Gastroesophageal sphincter (tissue), 4 donors: ENCODE data around the gene ACAT2. TPM values are rescaled to one million over a fixed set of nuclear protein-coding genes. Genes with fewer than 3 reads are reported as not detected.

Source experiments
- ATAC-seq: fragments of 150-250 bp; one replicate; pipeline ENCODE4 v1.9.1; 2016; ENCODE audit warnings: mild to moderate bottlenecking, moderate library complexity
- H3K27ac ChIP-seq, 4 donors: fragments of 200-600 bp; sonication (generic) in 3 of 4; 1 replicate in 3 of 4; 2 replicates in 1 of 4; pipeline ENCODE4 v1.5.1; 2016 to 2019
- H3K27me3 ChIP-seq: fragments of 200-600 bp; sonication (generic); one replicate; pipeline ENCODE4 v1.5.1; 2019
- H3K36me3 ChIP-seq, 2 donors: fragments of 200-600 bp; sonication (generic); one replicate each; pipeline ENCODE4 v1.5.1; 2019; ENCODE audit warnings: control low read depth in 1 of 2
- H3K4me1 ChIP-seq, 3 donors: fragments of 200-600 bp; sonication (generic); 1 replicate in 2 of 3; 2 replicates in 1 of 3; pipeline ENCODE4 v1.5.1; 2016 to 2019; ENCODE audit warnings: control low read depth in 2 of 3
- H3K4me3 ChIP-seq, 2 donors: fragments of 200-600 bp; sonication (generic); one replicate each; pipeline ENCODE4 v1.5.1; 2019; ENCODE audit warnings: mild to moderate bottlenecking in 1 of 2, moderate library complexity in 1 of 2
- H3K9me3 ChIP-seq, 3 donors: fragments of 200-600 bp; sonication (generic); one replicate each; pipeline ENCODE4 v1.5.1; 2017 to 2019; ENCODE audit warnings: control low read depth in 2 of 3
- EP300 ChIP-seq: sonication (generic); formaldehyde crosslinking; IDR thresholded peaks from one replicate; pipeline ENCODE4 v1.6.1; 2017; ENCODE audit warnings: antibody characterized with exemption, mild to moderate bottlenecking
- POLR2A ChIP-seq, 2 donors: fragments of 450-650 bp; IDR thresholded peaks; one replicate each; pipeline ENCODE4 v1.6.1; 2017; ENCODE audit warnings: antibody characterized with exemption in 2 of 2, mild to moderate bottlenecking in 2 of 2, moderate library complexity in 1 of 2
- POLR2AphosphoS5 ChIP-seq: sonication (generic); formaldehyde crosslinking; IDR thresholded peaks from one replicate; pipeline ENCODE4 v1.6.1; 2017; ENCODE audit warnings: antibody characterized with exemption
- WGBS, 2 donors: methylation state at CpG; one replicate each; pipeline ENCODE4 v1.1.5; 2018; ENCODE audit warnings: low coverage in 1 of 2; 5-methylcytosine and 5-hydroxymethylcytosine counted together
- total RNA-seq, 4 donors: library from RNA; depleted of rRNA; stranded (reverse); fragments of >200 nt; gene quantifications; one replicate each; pipeline ENCODE4 v1.1.0, GENCODE V29; 2016
- TF ChIP-seq, protein P1 (sequence below), 4 experiments: fragments of 200-600 bp in 2 of 4; fragments of 450-650 bp in 2 of 4; sonication (generic) in 1 of 4; IDR thresholded peaks; one replicate each; pipeline ENCODE4 v1.5.1; 2017 to 2019; ENCODE audit warnings: antibody characterized with exemption in 4 of 4, mild to moderate bottlenecking in 2 of 4, moderate library complexity in 2 of 4

Gene ACAT2
- total RNA-seq, 4 donors from 2014 or later, result 3.1 to 11.7 (median 9.1) TPM

DNA sequence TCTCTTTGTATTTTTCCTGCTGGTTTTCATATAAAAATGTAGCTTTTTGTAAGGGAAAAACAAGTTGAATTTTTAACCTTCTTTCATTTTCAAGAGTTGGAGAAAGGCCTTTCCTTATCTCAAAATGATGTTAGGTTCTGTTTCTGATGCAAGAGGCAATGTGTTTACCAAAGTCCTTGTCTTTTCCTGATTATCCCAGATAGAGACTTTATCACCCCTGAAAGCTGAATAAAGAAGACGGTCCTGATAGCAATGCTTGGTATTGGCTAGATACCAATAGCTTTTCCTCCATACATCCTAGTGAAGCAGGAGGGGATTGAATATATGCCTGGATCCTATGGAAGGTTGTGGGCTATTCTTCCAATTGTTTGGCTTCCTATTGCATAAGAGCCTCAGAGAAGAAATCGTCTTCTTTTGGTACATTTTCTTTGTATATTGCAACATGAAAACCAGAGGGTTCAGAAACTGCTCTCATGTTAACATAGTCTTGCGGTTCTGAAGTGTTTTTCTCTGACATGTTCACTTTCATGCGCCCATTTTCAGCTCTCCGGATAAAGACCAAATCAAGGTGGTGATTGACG, 43.7 kb downstream of the ACAT2 start:
- Histone ChIP-seq H3K27me3 (no peaks in the 10 kb centered on the region), H3K27ac (no peak overlapping the region), H3K4me3 (no peak overlapping the region), H3K36me3 (peaks cover 0 to 4% of the 10 kb centered on the region in 2 donors), H3K4me1 (no peaks in the 10 kb centered on the region), H3K9me3 (no peaks in the 10 kb centered on the region)
- no peak for ATAC-seq
- WGBS, 2 donors, result 90 to 93% methylated on average over 3 to 5 of the region's 6 CpGs
- TF ChIP-seq EP300 (no peak), POLR2AphosphoS5 (no peak), POLR2A (IDR thresholded peaks at IDR 0.05) (no peak)
- TF ChIP-seq, protein P1, sequence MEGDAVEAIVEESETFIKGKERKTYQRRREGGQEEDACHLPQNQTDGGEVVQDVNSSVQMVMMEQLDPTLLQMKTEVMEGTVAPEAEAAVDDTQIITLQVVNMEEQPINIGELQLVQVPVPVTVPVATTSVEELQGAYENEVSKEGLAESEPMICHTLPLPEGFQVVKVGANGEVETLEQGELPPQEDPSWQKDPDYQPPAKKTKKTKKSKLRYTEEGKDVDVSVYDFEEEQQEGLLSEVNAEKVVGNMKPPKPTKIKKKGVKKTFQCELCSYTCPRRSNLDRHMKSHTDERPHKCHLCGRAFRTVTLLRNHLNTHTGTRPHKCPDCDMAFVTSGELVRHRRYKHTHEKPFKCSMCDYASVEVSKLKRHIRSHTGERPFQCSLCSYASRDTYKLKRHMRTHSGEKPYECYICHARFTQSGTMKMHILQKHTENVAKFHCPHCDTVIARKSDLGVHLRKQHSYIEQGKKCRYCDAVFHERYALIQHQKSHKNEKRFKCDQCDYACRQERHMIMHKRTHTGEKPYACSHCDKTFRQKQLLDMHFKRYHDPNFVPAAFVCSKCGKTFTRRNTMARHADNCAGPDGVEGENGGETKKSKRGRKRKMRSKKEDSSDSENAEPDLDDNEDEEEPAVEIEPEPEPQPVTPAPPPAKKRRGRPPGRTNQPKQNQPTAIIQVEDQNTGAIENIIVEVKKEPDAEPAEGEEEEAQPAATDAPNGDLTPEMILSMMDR (IDR thresholded peaks at IDR 0.05), result no peak

DNA sequence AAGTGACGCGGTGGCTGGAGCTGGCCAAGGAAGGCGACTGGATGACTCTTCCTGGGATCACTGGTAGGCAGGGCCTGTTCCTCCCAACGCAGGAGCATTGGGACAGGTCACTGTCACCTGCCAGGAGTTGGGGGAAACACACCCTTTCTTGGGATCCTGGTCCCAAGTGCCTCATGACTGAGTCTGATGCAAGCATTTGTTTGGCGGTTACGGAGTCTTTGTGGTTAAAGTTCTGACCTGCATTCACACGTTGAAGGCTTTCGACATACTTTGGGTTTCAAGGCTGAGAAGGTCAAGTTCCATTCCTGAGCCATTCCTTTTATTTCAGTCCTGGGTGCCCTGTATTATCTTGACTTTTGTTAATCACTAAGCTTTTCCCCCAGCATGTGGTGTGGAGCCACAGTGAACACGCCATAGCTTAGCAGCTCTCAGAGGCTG, 44.2 kb downstream of the ACAT2 start:
- H3K4me1 ChIP-seq, result no peaks in the 10 kb centered on the region
- no peak overlapping the region for H3K27ac ChIP-seq
- H3K4me3 ChIP-seq, result no peak overlapping the region
- H3K36me3 ChIP-seq, result peaks cover 0 to 3% of the 10 kb centered on the region in 2 donors
- TF ChIP-seq, protein P1 (IDR thresholded peaks at IDR 0.05), result no peak
- TF ChIP-seq POLR2AphosphoS5 (no peak), POLR2A (IDR thresholded peaks at IDR 0.05) (no peak), EP300 (no peak)
- H3K27me3 ChIP-seq, result no peaks in the 10 kb centered on the region
- ATAC-seq, result no peak
- no peaks in the 10 kb centered on the region for H3K9me3 ChIP-seq
- 77 to 85% methylated on average over 4 to 8 of the region's 9 CpGs for WGBS, 2 donors

DNA sequence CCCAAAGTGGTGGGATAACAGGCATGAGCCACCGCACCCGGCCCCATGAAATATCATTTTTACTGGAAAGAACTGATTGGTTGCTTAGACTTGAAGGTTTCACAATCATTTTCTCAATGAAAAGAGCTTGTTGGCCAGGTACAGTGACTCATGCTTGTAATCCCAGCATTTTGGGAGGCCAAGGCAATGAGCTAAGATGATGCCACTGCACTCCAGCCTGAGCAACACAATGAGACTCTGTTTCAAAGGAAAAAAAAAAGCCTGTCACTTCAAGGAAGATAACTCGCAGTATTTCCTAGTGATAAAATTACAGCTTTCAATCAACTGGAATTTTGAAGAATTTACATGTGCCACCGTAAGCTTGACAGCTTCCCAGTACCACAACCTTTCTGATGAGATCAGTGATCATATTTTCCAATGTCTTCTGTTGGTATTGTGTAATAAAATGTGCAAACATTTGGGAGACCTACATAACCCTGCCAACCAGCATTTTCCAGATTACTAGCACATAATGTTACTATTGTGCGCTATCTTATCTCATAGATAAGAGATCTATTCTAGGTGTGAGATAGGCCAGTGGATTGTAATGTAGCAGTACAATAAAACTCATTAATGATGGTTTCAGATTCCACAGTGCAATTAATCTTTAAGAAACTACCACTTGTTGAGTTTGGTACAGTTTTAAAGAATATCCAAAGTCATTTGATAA, 45.5 kb downstream of the ACAT2 start:
- Histone ChIP-seq H3K4me3 (no peak overlapping the region), H3K4me1 (no peaks in the 10 kb centered on the region), H3K36me3 (peaks cover 0 to 3% of the 10 kb centered on the region in 2 donors), H3K27me3 (no peaks in the 10 kb centered on the region), H3K9me3 (no peaks in the 10 kb centered on the region), H3K27ac (no peak overlapping the region)
- WGBS, 2 donors, result 88 to 89% methylated on average over 3 of the region's 5 CpGs
- TF ChIP-seq POLR2AphosphoS5, result no peak
- no peak for TF ChIP-seq POLR2A (IDR thresholded peaks at IDR 0.05)
- no peak for TF ChIP-seq EP300
- TF ChIP-seq, protein P1 (IDR thresholded peaks at IDR 0.05), result no peak
- no peak for ATAC-seq

DNA sequence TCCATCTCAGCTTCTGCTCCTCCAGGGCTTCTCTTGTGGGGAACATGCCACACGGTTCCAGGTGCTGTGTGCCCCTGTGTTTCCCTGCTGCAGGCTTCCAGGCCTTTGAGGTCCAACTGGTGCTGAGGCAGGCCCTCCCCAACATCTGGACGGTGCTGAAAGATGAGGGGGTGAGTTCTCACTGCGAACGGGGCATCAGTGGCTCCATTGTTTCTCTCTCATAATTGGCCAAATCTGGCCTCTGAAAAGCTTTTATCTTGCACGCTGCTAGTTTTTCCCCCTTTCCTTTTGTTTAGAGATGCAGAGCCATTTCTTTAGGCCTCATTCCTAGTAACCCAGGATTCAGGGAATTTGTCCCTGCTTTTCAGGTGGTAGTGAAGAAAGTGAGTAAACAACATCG, 46.8 kb downstream of the ACAT2 start:
- ATAC-seq, result no peak
- WGBS, 2 donors, result 68 to 81% methylated on average over 3 to 6 of the region's 6 CpGs

More for the DNA sequence above, 46.8 kb downstream of the ACAT2 start:
- peaks cover 0 to 4% of the 10 kb centered on the region in 2 donors for H3K36me3 ChIP-seq
- no peaks in the 10 kb centered on the region for H3K27me3 ChIP-seq
- no peaks in the 10 kb centered on the region for H3K9me3 ChIP-seq
- H3K4me3 ChIP-seq, result no peak overlapping the region
- no peaks in the 10 kb centered on the region for H3K4me1 ChIP-seq
- TF ChIP-seq POLR2A (IDR thresholded peaks at IDR 0.05) (no peak), POLR2AphosphoS5 (no peak), EP300 (no peak)
- TF ChIP-seq, protein P1 (IDR thresholded peaks at IDR 0.05), result no peak
- H3K27ac ChIP-seq, result no peak overlapping the region
